Measurements from ENCODE around the gene FAM13B.
"Not testable (repeated sequence)": the region's sequence is repeated elsewhere in the genome, so short reads cannot be mapped to it uniquely, and the experiment has no call there.

The FAM13B gene

DNA sequence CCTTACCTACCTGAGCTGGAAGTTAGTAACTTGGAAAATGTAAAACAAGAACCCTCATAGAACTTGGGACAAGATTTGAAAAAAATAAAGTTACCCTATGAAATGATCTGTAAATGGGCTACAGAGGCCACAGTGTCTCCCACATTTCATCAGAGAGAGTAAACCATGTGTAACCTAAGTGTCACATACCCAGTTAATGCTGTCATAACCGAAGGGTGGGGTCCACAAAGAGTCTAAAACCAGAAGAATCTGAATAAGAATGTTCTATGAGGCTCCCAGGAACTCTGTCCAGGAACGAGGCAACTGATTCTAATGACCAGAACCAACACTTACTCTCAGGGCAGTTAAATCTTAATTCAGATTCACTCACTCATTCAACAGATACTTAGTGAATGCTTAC, 1.0 kb upstream of the FAM13B start:
- no peak for DNase-seq

- DNase-seq = no peak
Observed at GRCh38 chr5:138033386-138033808, 518 bp upstream of the FAM13B start.

DNA sequence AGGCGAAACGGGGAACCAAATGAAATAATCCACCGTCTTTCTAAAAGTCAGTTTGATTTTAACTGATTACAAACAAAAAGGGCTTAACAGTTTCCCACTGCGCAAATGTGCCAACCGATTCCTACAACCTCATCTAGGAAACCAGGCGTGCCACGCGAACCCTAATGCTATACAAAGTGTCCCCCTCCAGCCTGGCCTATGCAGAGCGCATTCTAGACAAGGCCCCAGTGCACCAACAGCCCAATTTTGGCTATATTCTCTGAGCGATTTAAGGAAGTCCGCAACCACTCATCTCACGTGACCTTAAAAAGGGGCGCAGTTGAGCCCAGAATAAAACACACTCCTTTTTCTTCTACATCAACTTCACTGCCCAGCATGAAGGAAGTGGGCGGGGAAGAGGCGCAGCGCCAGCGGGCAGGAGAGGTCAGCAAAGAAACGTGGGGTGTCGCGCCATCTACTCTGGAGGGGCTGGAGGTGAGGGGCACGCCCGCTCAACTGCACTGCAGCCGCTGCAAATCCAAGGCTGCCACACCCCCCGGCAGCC, 779 bp downstream of the FAM13B start:
- DNase-seq = peak; percentile 52

- no peak for DNase-seq
Observed at GRCh38 chr5:138029944-138030343, 2.9 kb downstream of the FAM13B start.

DNA sequence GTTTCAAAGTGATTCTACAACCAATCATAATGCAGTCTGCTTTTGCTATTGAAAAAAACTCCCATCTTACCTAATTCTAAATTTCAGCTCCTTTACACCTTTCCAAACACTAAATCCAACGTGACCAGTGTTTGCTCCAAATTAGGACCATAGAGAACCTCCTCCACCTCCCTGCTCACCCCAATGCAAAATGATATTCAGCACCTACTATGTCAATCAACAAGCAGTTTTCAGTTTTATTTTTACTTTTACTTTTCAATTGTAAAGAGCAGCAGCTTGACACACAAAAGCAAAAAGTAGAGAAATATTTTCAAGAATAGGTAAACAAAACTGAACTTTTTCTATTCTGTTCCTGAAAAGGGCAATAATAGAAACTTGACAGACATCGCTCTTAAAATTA, 3.4 kb downstream of the FAM13B start:
- no peak for DNase-seq

GRCh38 chr5:138028971-138029365, 3.9 kb downstream of the FAM13B start:
- no peak for DNase-seq

DNA sequence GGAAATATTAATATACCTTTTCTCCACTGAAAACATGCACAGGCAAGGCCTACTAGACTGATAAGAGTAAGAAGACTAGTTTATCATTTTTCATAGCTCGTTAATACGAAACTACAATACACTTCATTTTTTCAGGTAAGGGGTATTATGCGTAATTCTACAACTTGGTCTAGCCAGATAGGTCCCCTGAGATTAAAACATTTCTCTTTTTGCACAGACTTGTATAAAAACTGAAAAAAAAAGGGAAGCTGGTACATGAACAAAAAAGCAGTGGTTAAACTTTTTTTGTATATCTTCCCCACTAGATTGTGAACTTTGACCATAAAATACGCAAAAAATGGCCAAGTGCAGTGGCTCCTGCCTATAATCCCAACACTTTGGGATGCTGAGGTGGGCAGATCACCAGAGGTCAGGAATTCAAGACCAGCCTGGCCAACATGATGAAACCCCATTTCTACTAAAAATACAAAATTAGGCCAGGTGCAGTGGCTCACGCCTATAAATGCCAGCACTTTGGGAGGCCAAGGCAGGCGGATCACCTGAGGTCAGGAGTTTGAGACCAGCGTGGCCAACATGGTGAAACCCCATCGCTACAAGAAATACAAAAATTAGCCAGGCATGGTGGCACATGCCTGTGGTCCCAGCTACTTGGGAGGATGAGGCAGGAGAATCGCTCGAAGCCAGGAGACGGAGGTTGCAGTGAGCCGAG, 4.5 kb downstream of the FAM13B start:
- DNase-seq = not testable (repeated sequence)

DNA sequence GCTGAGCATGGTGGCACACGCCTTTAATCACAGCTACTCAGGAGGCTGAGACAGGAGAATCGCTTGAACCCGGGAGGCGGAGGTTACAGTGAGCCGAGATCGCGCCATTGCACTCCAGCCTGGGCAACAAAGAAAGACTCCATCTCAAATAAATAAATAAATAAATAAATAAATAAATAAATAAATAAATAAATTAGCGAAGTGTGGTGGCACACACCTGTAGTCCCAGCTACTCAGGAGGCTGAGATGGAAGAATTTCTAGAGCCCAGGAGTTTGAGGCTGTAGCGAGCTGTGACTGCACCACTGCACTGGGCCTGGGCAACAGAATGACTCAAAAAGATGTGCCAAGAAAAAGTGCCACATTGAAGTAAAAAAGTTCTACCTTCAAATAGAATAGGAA, 6.1 kb downstream of the FAM13B start:
- not testable (repeated sequence) for DNase-seq

DNA sequence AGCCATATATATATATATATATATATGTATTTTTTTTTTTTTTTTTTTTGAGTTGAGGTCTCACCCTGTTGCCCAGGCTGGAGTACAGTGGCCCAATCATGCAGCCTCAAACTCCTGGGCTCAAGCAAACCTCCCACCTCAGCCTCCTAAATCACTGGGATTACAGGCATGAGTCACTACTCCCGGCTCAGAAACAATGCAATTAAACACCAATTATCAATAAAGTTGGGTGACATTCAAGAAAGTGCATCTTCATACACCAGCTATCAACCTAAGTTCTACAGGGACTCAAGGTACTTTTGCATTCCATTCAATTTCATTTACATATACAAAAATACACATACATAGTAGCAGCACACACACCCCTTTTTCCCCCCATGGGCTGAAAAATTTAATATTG, 7.6 kb downstream of the FAM13B start:
- no peak for DNase-seq

DNA sequence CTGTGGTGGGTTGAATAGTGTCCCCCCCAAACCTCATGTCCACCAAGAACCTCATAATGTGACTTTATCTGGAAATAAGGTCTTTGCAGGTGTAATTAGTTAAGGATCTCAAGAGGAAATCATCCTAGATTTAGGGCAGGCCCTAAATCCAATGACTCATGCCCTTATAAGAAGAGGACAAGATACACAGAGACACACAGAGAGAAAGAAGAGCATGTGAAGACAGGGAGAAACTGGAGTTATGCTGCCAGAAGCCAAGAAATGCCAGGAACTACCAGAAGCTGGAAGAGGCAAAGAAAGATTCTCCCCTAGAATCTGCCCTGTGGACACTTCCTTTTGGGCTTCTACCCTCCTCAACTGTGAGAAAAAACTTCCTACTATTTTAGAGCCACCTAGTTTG, 8.8 kb downstream of the FAM13B start:
- DNase-seq = no peak

- no peak for DNase-seq
Observed at GRCh38 chr5:138022912-138023311, 10.0 kb downstream of the FAM13B start.

DNA sequence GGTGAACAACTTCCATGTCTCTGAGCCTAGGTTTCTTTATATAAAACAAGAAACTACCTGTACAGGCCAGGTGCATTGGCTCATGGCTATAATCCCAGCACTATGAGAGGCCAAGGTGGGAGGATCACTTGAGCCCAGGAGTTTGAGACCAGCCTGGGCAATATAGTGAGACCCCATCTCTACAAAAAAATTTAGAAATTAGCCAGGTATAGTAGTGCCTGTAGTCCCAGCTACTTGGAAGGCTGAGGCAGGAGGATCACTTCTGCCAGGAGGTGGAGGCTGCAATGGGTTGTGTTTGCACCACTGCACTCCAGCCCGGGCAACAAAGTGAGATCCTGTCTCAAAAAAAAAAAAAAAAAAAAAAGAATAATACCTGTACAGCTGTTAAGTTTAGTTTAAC, 11.1 kb downstream of the FAM13B start:
- DNase-seq = no peak

- no peak for DNase-seq
Observed at GRCh38 chr5:138018849-138019248, 14.0 kb downstream of the FAM13B start.

DNA sequence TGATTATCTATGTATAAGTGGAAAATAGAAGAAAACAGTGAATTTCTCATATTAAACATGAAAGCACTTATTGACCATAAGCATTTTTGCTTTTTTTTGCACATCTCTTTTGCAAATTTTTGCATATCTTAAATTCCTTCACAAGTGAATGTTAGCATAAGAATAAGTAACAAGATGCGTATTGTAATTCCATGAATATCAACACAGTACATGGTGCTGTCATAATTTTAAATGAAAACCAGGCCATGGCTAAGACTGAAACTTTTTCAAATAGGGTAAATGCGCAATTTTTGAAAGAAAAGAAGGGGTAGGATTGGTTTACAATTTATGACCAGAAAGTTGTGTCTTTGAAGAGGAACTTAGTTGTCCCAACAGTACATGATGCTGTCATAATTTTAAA, 17.0 kb downstream of the FAM13B start:
- DNase-seq = no peak

- no peak for DNase-seq
Observed at GRCh38 chr5:138011991-138012390, 20.9 kb downstream of the FAM13B start.

- no peak for DNase-seq
Observed at GRCh38 chr5:138000102-138000723, 32.7 kb downstream of the FAM13B start.

DNA sequence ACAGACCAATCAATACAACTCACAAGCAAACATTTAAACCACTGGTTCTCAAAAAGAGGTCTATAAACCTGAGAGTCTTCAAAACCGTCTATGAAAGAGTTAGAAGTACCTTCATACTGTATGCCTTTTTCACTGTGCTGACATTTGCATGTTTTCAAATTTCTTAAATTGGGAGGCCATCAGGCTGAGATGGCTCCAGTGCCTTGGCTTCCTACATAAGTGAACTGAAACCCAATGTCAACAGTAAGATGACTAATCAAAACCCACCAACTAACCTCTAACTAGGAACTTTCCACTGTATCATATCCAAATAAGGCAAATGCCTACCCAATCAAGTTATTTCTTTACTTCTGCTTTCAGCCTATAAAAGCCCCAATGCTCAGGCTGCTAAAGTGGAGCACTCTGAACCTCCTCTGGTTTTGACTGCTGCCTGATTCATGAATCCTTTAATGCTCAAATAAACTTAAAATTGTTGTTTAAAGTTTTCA, 35.1 kb downstream of the FAM13B start:
- DNase-seq = no peak

GRCh38 chr5:137995749-137996128, 37.1 kb downstream of the FAM13B start:
- no peak for DNase-seq

DNA sequence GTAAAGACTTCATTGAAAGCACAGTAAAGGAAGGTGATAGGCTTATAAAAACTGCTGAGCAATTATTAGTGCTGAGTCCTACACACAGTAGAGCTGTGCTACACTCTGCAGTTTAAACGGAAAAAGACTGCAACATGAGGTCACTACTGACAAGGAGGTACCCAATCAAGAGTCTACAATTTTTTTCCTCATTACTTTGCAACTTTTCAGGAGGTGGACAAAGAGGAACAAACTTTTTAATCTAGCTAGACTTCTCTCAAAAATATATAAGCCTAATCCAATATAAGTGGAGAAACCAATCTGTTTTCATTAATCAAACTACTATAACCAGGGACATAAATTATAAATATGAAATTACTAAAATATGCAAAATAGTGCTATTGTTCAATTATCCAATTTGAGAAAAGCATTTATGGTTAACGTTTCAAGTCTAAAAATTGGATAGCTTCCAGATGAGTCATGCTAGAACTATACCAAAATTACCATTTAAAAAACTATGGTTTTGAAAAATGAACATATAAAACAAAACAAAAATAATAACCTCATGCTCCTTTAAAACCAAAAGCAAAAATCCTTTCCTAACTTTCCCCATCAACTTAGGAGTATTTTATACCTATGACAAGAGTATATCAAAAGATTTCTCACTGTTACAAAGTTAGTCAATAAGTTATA, 37.7 kb downstream of the FAM13B start:
- no peak for DNase-seq

GRCh38 chr5:137994556-137994955, 38.3 kb downstream of the FAM13B start:
- DNase-seq = no peak

- DNase-seq = no peak
Observed at GRCh38 chr5:137989419-137989818, 43.5 kb downstream of the FAM13B start.

- DNase-seq = no peak
Observed at GRCh38 chr5:137975208-137975607, 57.7 kb downstream of the FAM13B start.

- DNase-seq = not testable (repeated sequence)
Observed at GRCh38 chr5:137970384-137970783, 62.5 kb downstream of the FAM13B start.

DNA sequence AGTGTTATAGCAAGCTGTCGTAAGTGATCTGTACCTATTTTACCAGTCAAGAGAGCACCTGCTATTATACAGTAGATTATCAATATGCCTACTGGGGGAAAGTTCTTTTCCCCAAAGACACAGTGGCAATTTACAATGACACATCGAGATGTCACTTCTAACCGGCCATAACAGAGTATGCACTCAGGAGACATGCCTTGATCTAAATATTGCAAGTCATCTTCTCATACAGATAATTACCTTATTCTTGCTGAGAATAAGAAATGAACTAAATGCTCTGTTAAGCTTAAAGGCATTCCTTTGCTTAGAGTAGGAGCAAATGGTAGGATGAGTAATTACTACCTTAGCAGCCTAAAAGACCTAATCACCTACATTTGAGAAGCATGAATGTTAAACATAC, 72.1 kb downstream of the FAM13B start:
- DNase-seq = no peak

All from effector CD8-positive, alpha-beta T cell (primary cell).